Activated CD4-positive, CD25-positive, alpha-beta regulatory T cell treated with anti-CD3 and anti-CD28 coated beads, Interleukin-2, amount 50 U/mL, for 24 hours (primary cell): ENCODE results near the gene MINPP1.

Experiments
- ATAC-seq, 2 donors: fragments of 150-1000 bp; cut with Tn5 transposase; one replicate each; pipeline ENCODE4 v1.10.0; 2021; ENCODE audit warnings: mild to moderate bottlenecking in 1 of 2, moderate library complexity in 1 of 2

The MINPP1 gene

GRCh38 chr10:87524296-87524695, 19.6 kb downstream of the MINPP1 start:
- ATAC-seq: no peak

GRCh38 chr10:87531908-87532622, 27.4 kb downstream of the MINPP1 start:
- ATAC-seq: no peak

- ATAC-seq: no peak
Observed at GRCh38 chr10:87532696-87533095, 28.0 kb downstream of the MINPP1 start.

- ATAC-seq: no peak
Observed at GRCh38 chr10:87534173-87534858, 29.6 kb downstream of the MINPP1 start.

GRCh38 chr10:87538092-87539015, 33.7 kb downstream of the MINPP1 start:
- ATAC-seq: no peak

GRCh38 chr10:87541114-87541513, 36.4 kb downstream of the MINPP1 start:
- no peak for ATAC-seq

GRCh38 chr10:87544721-87545120, 40.0 kb downstream of the MINPP1 start:
- ATAC-seq: no peak

- no peak for ATAC-seq
Observed at GRCh38 chr10:87545783-87546182, 41.1 kb downstream of the MINPP1 start.

GRCh38 chr10:87546210-87546609, 41.5 kb downstream of the MINPP1 start:
- ATAC-seq: no peak

GRCh38 chr10:87546971-87547413, 42.3 kb downstream of the MINPP1 start:
- ATAC-seq: no peak

GRCh38 chr10:87547734-87548311, 43.1 kb downstream of the MINPP1 start:
- no peak for ATAC-seq

GRCh38 chr10:87550741-87551140, 46.0 kb downstream of the MINPP1 start:
- ATAC-seq: no peak

GRCh38 chr10:87551326-87551725, 46.6 kb downstream of the MINPP1 start:
- no peak for ATAC-seq

- no peak for ATAC-seq
Observed at GRCh38 chr10:87552248-87552929, 47.7 kb downstream of the MINPP1 start.

GRCh38 chr10:87557409-87557808, 52.7 kb downstream of the MINPP1 start:
- ATAC-seq: no peak

GRCh38 chr10:87558333-87558732, 53.6 kb downstream of the MINPP1 start:
- ATAC-seq: no peak

- no peak for ATAC-seq
Observed at GRCh38 chr10:87559392-87559791, 54.7 kb downstream of the MINPP1 start.

GRCh38 chr10:87560495-87561129, 55.9 kb downstream of the MINPP1 start:
- no peak for ATAC-seq

GRCh38 chr10:87562750-87563149, 58.1 kb downstream of the MINPP1 start:
- ATAC-seq: no peak

- ATAC-seq: no peak
Observed at GRCh38 chr10:87565010-87565409, 60.3 kb downstream of the MINPP1 start.

- ATAC-seq: no peak
Observed at GRCh38 chr10:87575851-87576250, 71.2 kb downstream of the MINPP1 start.
